ENCODE data around the gene APOL2. TPM values are rescaled to one million over a fixed set of nuclear protein-coding genes. Genes with fewer than 3 reads are reported as not detected.
"Not testable (repeated sequence)": the region's sequence is repeated elsewhere in the genome, so short reads cannot be mapped to it uniquely, and the experiment has no call there.

The APOL2 gene
- total RNA-seq, 1 experiment from 2014 or later, result 43.4 TPM

DNA sequence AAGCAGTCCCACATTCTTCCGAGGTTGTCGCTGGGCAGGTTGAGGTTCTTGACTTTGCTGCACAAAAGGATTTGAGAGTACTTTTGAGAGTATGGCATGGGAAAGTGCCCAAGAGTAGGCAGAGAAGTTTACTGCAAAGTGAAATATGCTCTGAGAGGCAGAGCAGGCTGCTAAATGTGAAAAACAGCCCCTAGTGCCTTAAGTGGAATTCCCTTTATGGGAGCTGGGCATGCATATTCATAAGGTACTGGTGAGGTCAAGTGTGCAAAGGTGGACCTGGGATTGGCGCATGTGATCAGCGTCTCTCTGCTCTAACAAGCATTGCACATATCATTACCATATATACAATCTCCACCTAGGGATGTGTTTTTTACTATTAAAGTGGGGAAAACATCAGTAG lies 25.7 kb downstream of the APOL2 start:
- DNase-seq, result no peak
- Histone ChIP-seq H3K9me3 (no peaks in the 10 kb centered on the region), H3K36me3 (no peaks in the 10 kb centered on the region), H3K27me3 (no peaks in the 10 kb centered on the region), H3K4me3 (no peak overlapping the region)

DNA sequence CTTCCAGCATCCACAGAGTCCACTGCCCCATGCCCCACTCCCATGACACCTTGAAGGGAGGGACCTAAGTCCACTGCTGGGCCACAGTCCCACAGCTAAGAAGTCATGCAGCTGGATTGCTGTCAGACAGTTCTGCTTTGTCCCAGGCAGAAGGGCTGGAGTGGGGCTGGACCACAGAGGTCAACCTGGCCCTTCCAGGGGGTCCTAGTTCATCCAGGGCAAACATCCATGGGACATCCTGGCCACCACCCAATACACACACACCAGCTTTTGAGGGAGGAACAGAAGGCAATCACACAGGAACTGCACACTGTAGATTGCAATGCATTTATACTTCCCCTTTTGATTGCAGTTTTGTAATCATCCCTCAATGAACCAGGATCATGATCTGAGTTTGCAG lies 26.4 kb downstream of the APOL2 start:
- H3K27me3 ChIP-seq, result no peaks in the 10 kb centered on the region

DNA sequence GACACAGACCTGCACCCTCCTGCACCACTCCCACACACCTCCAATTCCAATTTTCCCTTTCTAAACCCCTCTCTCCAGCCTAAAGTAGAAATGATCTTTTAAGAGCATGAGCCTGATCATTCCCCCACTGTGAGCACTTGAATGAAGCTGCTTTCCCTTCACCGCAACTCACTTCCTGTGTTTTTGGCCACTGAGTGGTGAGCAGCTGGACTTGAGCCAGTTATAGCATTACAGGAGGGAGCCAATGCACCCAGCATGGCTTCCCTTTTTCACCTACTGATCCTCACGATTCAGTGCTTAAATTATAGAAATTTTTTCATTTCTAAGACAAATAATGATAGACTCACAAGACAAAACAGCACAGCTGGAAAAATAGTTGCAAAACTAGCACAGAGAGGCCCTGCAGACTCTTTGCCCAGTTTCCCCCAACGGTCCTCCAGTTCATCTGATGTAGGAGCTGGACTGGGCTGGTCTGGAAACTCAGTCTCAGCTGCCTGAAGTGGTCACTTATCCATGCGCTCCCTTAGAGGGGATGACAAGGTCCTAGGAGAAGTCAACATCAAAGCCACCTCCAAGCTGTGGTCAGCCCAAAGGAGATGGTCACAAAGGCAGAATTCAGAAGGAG lies 28.0 kb downstream of the APOL2 start:
- no peaks in the 10 kb centered on the region for H3K27me3 ChIP-seq
- DNase-seq, result peak; percentile 39
- no peaks in the 10 kb centered on the region for H3K36me3 ChIP-seq
- no peak overlapping the region for H3K4me3 ChIP-seq
- H3K9me3 ChIP-seq, result no peaks in the 10 kb centered on the region

More for the DNA sequence above, 26.4 kb downstream of the APOL2 start:
- no peak for DNase-seq
- H3K9me3 ChIP-seq, result no peaks in the 10 kb centered on the region
- H3K36me3 ChIP-seq, result no peaks in the 10 kb centered on the region
- no peak overlapping the region for H3K4me3 ChIP-seq

DNA sequence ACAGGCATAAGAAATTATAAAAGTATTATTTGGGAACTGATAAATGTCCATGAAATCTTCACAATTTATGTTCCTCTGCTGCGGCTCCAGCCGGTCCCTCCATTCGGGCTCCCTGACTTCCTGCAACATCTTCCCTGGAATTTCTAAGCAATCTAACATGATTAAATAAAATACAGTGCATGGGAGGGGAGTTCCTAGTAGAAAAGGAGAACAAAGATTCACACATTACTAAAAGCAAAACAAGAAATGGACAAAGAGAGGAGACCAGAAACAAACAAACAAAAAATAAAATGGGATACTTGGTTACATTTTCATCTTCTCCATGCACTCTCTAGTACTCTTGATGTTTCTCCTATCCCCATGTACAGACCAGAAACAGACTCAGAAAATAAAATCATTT lies 29.1 kb downstream of the APOL2 start:
- Histone ChIP-seq H3K36me3 (no peaks in the 10 kb centered on the region), H3K4me3 (no peak overlapping the region), H3K27me3 (no peaks in the 10 kb centered on the region), H3K9me3 (no peaks in the 10 kb centered on the region)
- DNase-seq, result no peak

DNA sequence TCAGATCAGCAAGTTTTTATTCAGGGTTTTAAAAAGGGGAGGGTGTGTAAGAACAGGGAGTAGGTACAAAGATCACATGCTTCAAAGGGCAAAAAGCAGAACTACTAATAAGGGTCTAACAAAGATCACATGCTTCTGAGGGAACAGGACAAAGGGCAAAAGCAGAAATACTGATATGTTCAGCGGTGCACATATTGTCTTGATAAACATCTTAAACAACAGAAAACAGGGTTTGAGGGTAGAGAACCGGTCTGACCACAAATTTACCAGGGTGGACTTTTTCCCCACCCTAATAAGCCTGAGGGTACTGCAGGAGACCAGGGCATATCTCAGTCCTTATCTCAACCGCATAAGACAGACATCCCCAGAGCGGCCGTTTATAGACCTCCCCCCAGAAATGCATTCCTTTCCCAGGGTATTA lies 29.8 kb downstream of the APOL2 start:
- H3K4me3 ChIP-seq, H3K36me3 ChIP-seq, H3K9me3 ChIP-seq, H3K27me3 ChIP-seq, DNase-seq: not testable (repeated sequence)

DNA sequence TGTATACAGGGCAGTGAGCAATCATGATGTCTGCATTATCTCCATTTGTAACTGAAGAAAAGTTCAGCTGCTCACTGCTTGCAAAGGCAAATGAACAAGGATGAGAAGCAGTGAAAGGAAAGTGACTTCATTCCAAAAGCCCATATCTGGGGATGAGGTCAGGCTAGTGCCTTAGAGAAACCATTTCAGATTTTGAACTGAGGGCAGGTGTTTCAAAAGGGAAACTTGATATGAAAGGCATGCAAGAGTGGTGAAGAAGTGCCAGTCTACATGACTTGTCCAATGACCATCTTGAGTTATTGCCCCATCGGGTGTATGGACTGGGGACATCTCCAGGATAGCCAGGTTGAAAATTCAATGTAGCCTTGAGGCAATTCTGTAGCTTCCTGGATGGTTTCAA lies 30.4 kb downstream of the APOL2 start:
- no peak for DNase-seq
- no peaks in the 10 kb centered on the region for H3K9me3 ChIP-seq
- no peaks in the 10 kb centered on the region for H3K27me3 ChIP-seq
- no peaks in the 10 kb centered on the region for H3K36me3 ChIP-seq
- H3K4me3 ChIP-seq, result no peak overlapping the region

DNA sequence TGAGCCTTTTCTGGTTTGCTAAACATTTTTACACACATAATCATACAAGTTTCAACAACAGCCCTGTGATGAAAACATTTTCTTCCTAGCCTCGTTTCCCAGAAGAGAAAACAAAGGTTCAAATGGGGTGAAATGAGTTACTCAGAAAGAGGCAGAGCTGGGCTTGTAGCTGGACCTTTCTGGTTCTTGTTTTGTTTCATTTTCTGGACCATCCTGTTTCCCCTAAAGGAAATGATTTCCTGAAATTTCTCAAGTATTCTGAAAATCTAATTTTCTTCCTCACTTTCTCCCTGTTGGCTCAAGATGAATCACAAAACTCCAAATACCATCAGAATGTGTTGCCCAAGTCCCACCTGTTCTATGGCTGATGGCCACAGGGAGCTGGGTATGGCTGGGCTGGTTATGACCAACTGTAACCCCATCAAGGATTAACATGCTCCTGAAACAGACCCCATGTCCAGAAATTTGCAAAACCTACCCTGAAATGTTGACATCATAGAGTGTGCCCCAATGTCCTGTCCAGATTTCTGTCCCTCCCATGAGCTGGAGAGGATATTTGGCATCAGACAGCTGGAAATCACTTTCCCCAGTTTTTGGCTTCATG lies 31.1 kb downstream of the APOL2 start:
- no peak for DNase-seq
- H3K36me3 ChIP-seq, result no peaks in the 10 kb centered on the region
- H3K27me3 ChIP-seq, result no peaks in the 10 kb centered on the region
- H3K4me3 ChIP-seq, result no peak overlapping the region
- H3K9me3 ChIP-seq, result no peaks in the 10 kb centered on the region

DNA sequence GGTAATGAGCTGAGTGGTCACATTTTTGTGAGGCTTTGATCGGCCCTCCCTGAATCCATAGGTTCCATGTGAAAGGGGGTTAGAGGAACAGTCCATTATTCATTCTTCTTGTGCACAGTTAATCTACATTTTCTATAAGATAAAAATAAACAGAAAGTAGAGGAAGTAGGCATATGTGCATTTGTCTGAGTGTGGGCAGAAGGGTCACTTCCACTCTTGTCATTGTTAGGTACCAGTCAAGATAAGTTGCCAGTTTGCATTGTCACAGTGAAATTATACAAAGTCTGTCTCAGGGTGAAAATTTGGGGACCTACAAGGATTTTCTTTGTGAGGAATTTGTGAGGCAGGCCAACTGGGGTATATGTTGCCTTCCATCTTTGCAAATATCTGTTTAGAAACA lies 33.1 kb downstream of the APOL2 start:
- no peaks in the 10 kb centered on the region for H3K36me3 ChIP-seq
- H3K4me3 ChIP-seq, result no peak overlapping the region
- no peaks in the 10 kb centered on the region for H3K9me3 ChIP-seq
- H3K27me3 ChIP-seq, result no peaks in the 10 kb centered on the region
- DNase-seq, result no peak

DNA sequence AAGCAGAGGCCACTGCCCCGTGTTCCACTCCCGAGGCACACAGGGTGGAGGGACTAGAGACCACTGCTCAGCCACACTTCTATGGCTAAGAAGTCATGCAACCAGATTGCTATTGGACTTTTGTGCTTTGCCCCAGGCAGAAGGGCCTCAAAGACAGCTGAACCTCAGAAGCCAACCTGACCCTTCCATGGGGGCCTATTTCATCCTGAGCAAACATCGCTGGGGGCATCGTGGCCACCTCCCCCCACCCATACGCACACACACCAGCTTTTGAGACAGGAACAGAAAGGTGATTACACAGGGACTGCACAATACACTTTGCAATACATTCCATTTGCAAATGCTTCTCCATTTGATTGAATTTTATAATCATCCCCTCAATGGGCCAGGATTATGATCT lies 33.8 kb downstream of the APOL2 start:
- not testable (repeated sequence) for H3K36me3 ChIP-seq, H3K4me3 ChIP-seq, H3K9me3 ChIP-seq, DNase-seq, H3K27me3 ChIP-seq

DNA sequence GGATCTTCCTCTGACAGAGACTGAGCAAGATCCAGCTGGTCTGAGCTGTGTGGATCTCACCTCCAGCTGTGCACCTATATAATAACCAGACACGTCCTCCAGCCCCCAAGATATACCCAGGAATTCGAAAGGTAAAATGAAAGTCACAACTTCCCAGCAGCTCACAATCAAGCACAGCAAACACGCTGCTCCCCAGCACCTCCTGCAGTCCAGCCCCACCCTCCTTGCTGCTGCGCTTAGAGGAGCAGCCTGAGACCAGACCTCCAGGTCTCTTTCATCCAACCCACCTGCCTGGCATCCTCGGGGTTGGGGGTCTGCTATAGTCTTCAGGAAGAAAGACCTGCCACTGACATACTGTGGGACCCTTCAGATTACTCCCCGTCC lies 34.7 kb downstream of the APOL2 start:
- no peak overlapping the region for H3K4me3 ChIP-seq
- no peak for DNase-seq
- H3K27me3 ChIP-seq, result no peaks in the 10 kb centered on the region
- H3K9me3 ChIP-seq, result no peaks in the 10 kb centered on the region
- no peaks in the 10 kb centered on the region for H3K36me3 ChIP-seq

DNA sequence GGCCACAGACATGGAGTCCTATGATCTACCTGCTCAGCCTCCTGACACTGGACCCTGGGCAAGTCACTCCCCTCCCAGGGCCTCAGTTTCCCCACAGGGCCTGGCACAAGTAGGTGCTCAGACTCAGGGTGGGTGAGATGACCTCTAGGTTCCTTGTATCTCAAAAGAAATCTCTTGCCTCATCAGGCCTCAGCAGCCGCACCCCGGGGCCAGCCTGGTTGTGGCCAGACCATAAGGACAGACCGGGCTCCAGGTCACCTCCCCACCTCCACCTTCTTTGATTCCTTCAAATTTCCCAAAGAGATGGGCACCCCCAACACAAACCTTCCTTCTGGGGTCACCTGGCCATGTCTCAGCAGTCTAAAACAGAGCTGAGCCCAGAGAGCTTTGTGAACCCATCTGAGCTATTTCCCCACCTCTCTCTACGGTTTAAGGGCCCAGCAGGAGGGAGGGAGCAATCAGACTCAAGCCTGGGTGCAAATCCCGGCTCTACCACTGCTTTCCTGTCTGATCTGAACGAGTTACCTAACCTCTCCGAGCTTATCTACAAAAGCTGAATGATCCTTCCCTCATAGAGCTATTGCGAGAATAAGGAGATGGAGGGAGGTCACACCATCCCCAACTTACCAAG lies 35.2 kb downstream of the APOL2 start:
- no peak overlapping the region for H3K4me3 ChIP-seq
- no peak for DNase-seq
- no peaks in the 10 kb centered on the region for H3K27me3 ChIP-seq
- no peaks in the 10 kb centered on the region for H3K36me3 ChIP-seq
- H3K9me3 ChIP-seq, result no peaks in the 10 kb centered on the region

DNA sequence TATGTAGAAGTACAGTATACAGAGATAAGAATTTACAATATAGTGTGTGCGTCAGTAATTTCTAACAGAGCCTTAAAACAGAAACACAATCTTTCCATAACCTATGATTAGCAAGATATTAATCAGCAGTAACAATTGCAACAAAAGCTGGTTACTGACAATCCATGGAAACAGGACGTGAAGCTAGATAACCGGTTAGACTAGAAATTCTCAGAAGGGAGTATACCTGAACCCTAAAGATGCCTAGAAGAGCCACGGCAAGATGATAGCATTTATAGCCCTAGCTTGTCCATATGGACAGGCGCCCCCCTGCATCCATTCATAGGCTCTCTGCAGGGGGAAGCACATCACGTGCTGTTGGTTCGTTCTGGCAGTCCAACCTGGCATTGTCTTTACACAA lies 35.9 kb downstream of the APOL2 start:
- not testable (repeated sequence) for H3K4me3 ChIP-seq, H3K36me3 ChIP-seq, DNase-seq, H3K27me3 ChIP-seq, H3K9me3 ChIP-seq

DNA sequence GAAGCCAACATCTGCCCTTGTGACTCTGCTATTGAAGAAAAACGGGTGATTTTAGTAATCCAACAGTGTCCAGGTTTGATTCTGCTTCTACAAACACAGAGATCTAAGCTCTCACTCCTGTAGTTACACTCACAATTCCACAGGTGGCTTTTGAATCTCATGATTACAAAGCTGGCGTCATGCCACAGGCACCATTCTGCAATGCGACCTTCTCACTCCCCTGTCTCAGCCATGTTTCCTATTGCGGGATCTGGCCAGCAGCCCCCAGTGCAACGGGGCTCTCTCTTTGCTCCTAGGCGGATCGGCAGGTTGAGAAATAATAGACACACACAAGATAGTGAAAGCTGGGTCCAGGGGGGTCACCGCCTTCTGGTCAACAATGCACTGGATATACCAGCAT lies 36.4 kb downstream of the APOL2 start:
- not testable (repeated sequence) for DNase-seq, H3K4me3 ChIP-seq, H3K36me3 ChIP-seq, H3K9me3 ChIP-seq, H3K27me3 ChIP-seq

DNA sequence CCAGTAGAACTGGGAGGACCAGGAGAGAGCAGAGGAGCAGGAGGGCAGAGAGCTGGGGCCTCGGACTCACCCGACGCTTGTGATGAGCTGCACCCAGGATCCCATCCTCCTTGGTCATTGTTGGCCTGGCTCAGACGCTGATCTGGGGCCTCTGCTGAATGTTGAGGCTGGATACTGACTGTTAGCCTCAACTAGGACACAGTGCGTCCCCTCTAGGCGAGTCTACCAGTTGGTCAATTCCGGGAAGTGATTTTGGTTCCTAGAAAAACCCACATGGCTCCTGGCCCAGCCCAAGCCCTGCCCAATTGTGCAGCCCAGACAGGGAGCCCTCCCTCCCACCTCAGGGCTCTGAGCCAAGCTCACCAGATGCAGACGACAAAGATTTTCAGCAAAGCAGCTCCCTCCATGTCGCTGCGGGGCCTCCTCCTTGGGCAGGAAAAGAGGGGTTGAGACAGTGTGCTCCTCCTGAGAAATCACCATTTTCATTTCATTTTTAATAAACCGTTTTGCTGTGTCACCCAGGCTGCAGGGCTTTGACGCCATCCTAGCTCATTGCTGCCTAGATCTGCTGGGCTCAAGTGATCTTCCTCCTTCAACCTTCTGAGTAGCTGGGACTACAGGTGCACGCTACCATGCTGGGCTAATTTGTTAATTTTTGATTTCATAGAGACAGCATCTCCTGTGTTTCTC lies 37.6 kb downstream of the APOL2 start, which contains the start of gene APOL4:
APOL4 (minus strand) TSS at position 180 of the 690 bp plus-strand sequence; CDS start at position 105, 75 bp downstream.
- Histone ChIP-seq H3K4me3 (no peak within 1 kb of the TSS), H3K27me3 (no peaks in the 10 kb centered on the region), H3K9me3 (no peaks in the 10 kb centered on the region), H3K36me3 (no peaks in the 10 kb centered on the region)
- DNase-seq, result no peak

DNA sequence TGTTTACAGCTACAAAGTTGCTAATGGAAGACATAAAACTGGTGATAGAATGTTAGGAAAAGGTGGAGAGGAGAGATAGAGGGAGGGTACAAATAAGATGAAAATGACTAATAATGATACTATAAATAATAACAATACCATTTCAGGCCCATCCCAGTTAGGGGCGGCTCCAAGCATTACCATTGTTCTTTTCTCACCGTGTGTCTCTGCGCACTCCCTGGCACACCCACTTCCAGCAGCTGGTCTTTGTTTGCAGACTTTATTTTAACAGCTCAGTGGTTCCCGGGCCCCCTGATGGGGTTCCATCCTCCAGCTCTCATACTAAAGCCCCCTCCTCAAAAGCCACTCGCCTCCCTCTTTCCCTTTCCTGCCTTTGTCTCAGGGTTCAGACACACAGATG lies 38.3 kb downstream of the APOL2 start:
- not testable (repeated sequence) for H3K27me3 ChIP-seq, H3K36me3 ChIP-seq, H3K4me3 ChIP-seq, DNase-seq, H3K9me3 ChIP-seq

DNA sequence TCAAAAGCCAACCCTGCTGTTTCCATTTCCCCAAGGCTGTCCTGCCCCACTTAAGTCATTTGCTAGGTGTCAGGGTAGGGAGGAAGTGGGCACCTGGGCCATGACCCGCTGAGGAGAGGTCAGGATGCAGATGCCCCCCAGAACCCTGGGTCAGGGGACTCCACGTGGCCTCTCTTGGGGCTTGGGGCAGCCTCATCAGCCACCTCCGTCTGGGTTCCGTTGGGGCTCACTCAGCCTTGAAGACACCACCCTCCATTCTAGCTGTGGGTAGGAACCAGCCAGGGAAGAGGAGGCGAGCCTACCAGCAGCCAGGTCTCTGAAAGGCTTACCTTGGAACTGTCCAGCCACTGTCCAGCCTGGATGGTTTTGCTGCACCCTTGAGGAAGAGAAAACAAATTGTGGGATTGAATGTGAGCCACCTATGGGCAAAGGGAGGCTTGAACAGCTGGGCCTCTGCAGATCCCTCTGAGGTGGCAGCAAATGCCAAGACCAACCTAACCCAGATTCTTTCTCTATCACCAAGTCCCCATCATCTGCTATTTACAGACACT lies 40.3 kb downstream of the APOL2 start:
- no peaks in the 10 kb centered on the region for H3K36me3 ChIP-seq
- DNase-seq, result no peak
- H3K27me3 ChIP-seq, result no peaks in the 10 kb centered on the region
- no peak overlapping the region for H3K4me3 ChIP-seq
- no peaks in the 10 kb centered on the region for H3K9me3 ChIP-seq

DNA sequence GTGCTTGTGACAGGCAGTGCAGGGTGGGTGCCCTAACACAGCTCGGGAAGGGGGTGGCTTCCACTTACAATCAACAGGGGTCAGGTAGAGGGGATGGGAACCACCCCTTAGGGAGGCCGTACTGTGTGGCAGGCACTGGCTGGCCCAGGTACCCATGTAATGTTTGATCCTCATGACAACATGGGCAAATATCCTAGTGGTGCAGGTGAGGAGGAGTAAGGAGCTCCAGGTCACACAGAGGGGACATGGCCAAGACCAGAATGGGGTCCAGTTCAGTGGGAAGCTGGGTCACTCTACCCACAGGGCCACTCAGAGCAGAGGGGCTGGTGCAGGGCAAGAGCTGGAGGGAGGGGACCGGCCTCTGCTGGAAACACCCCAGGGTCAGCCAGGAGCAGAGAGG lies 40.8 kb downstream of the APOL2 start:
- DNase-seq, result no peak
- Histone ChIP-seq H3K36me3 (no peaks in the 10 kb centered on the region), H3K27me3 (no peaks in the 10 kb centered on the region), H3K9me3 (no peaks in the 10 kb centered on the region), H3K4me3 (no peak overlapping the region)
